K562 (cell line): Measurements from ENCODE around the gene NBPF14. TPM values are rescaled to one million over a fixed set of nuclear protein-coding genes. Genes with fewer than 3 reads are reported as not detected.

Experiments
- ATF6 ChIP-seq: sonication (generic); formaldehyde crosslinking; IDR thresholded peaks from 2 replicates; pipeline ENCODE4 v1.4.0; 2020; ENCODE audit warnings: mild to moderate bottlenecking, missing genetic modification reagents
- CBX3 ChIP-seq, 2 experiments: IDR thresholded peaks; 1 replicate in 1 of 2; 2 replicates in 1 of 2; pipeline ENCODE4 v1.6.1; 2012; ENCODE audit warnings: inconsistent platforms in 2 of 2, low read length in 2 of 2, borderline replicate concordance in 1 of 2, control low read depth in 1 of 2
- HDAC2 ChIP-seq: fragments of 450-650 bp; IDR thresholded peaks from 2 replicates; pipeline ENCODE4 v1.6.1; 2016; ENCODE audit warnings: mild to moderate bottlenecking
- JUNB ChIP-seq: fragments of 450-650 bp; formaldehyde crosslinking; conservative IDR thresholded peaks from 2 replicates; pipeline ENCODE4 v1.4.0; 2020; ENCODE audit warnings: mild to moderate bottlenecking
- NONO ChIP-seq, 2 experiments: fragments of 200-400 bp in 1 of 2; fragments of 450-650 bp in 1 of 2; formaldehyde crosslinking in 1 of 2; IDR thresholded peaks; 2 replicates each; pipeline ENCODE4 v1.6.1; 2017; ENCODE audit warnings: low read depth in 2 of 2, mild to moderate bottlenecking in 2 of 2, moderate library complexity in 2 of 2, low read length in 1 of 2
- NR2F6 ChIP-seq: fragments of 450-650 bp; formaldehyde crosslinking; IDR thresholded peaks from 2 replicates; pipeline ENCODE4 v1.4.0; 2020; ENCODE audit warnings: mild to moderate bottlenecking
- PYGO2 ChIP-seq: fragments of 450-650 bp; IDR thresholded peaks from 2 replicates; pipeline ENCODE4 v1.6.1; 2016; ENCODE audit warnings: mild to moderate bottlenecking, missing genetic modification characterization, moderate library complexity, missing compliant biosample characterization
- RFX7 ChIP-seq: fragments of 250-450 bp; sonication (Bioruptor Pico); IDR thresholded peaks from 2 replicates; pipeline ENCODE4 v1.5.1; 2021; ENCODE audit warnings: mild to moderate bottlenecking
- RREB1 ChIP-seq: fragments of 250-450 bp; sonication (Bioruptor Pico); IDR thresholded peaks from 2 replicates; pipeline ENCODE4 v1.4.0; 2020
- ZNF143 ChIP-seq: sonication (generic); formaldehyde crosslinking; IDR thresholded peaks from 2 replicates; pipeline ENCODE4 v1.9.0; 2022; ENCODE audit warnings: mild to moderate bottlenecking, missing genetic modification reagents
- ZNF146 ChIP-seq: IDR thresholded peaks from one replicate; pipeline ENCODE4 v1.6.1; 2018; ENCODE audit warnings: missing compliant biosample characterization; ENCODE audit not compliant: unreplicated experiment
- ZNF583 ChIP-seq: fragments of 250-450 bp; sonication (Bioruptor Pico); IDR thresholded peaks from 2 replicates; pipeline ENCODE4 v1.4.0; 2020
- polyA plus RNA-seq, 8 experiments: library from polyadenylated mRNA; depleted of rRNA in 4 of 8; stranded (reverse) in 5 of 8; unstranded in 3 of 8; fragments of >200 nt; fragmentation: Nextera tagmentation in 2 of 8; fragmentation: Illumina TruSeq in 1 of 8; extraction: Ambion mirVana in 2 of 8; extraction: Trizol in 1 of 8; gene quantifications; 2 replicates each; pipeline versions ENCODE4 v1.2.1 to v1.2.3, GENCODE V29; 2011 to 2014; ENCODE audit warnings: inconsistent platforms in 1 of 8, missing spikeins in 1 of 8
- total RNA-seq, 7 experiments: library from RNA; depleted of rRNA in 6 of 7; stranded (reverse); fragments of >200 nt in 6 of 7; fragmentation: Illumina TruSeq in 2 of 7; extraction: Trizol in 2 of 7; gene quantifications; 2 replicates each; pipeline versions ENCODE4 v1.2.1 to v1.2.3, GENCODE V29; 2011 to 2021; ENCODE audit warnings: low replicate concordance in 1 of 7
- TF ChIP-seq, protein P1 (sequence below): fragments of 450-650 bp; formaldehyde crosslinking; IDR thresholded peaks from 2 replicates; pipeline ENCODE4 v1.4.0; 2020; ENCODE audit warnings: mild to moderate bottlenecking
- TF ChIP-seq, protein P2 (sequence below): IDR thresholded peaks from 3 replicates; pipeline ENCODE4 v1.6.1; 2011; ENCODE audit warnings: borderline replicate concordance, mild to moderate bottlenecking; ENCODE audit not compliant: insufficient read length, insufficient read depth

The NBPF14 gene
- total and polyA plus RNA-seq, 9 of the 15 experiments (the other 6 are each of a cell fraction or from before 2014, with no cell fraction given): 0.99 to 10.6 (median 6.1) TPM

DNA sequence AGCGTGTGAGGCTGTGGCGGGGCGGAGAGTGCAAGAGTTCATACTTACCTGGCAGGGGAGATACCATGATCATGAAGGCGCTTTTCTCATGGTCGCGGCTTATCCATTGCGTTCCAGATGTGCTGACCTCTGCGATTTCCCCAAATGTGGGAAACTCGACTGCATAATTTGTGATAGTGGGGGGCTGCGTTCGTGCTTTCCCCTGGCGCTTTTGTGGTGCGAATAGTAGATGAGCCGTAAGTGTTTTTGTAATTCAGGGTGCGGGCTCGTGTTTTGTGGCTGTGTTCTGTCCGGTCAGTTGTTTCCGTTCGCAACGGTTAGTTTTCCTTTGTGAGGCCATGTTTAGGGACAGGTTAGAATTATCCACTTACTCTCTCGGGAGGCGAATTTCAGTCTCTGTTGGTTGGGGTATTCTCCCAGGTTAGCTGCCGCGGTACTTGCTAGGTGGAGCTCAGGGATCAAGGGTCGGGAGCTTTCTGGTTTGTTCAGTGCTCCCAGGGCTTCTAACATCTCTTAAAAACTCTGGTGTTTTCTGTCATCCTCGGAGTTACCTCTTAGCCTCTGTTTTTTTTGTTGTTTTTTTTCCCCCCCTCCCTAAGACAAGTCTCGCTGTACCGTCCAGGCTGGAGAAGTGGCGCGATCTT, 73.1 kb downstream of the NBPF14 start (continued):
- TF ChIP-seq PYGO2 (tag) (peak; percentile 89), NONO (IDR thresholded peaks at IDR 0.05; ENCODE audit: low read depth in 2 of 2, low read length in 1 of 2) (peak; percentile 94 to 97), RREB1 (CRISPR knock-in tag) (peak; percentile 91), JUNB (peak; percentile 81), ZNF146 (CRISPR knock-in tag) (peak; percentile 11), ZNF583 (peak; percentile 86), RFX7 (CRISPR knock-in tag) (peak; percentile 99), ZNF143 (CRISPR knock-in tag) (peak; percentile 75), ATF6 (CRISPR knock-in tag) (peak; percentile 68; the same call in 1 of the 2 replicates), CBX3 (IDR thresholded peaks at IDR 0.05; ENCODE audit: borderline replicate concordance in 1 of 2, low read length in 2 of 2) (peak in 1 of 2 experiments; percentile 75; a peak in 1 of 3 replicates), NR2F6 (CRISPR knock-in tag) (peak; percentile 100), HDAC2 (peak; percentile 60; the same call in 1 of the 2 replicates)
- TF ChIP-seq, protein P1, sequence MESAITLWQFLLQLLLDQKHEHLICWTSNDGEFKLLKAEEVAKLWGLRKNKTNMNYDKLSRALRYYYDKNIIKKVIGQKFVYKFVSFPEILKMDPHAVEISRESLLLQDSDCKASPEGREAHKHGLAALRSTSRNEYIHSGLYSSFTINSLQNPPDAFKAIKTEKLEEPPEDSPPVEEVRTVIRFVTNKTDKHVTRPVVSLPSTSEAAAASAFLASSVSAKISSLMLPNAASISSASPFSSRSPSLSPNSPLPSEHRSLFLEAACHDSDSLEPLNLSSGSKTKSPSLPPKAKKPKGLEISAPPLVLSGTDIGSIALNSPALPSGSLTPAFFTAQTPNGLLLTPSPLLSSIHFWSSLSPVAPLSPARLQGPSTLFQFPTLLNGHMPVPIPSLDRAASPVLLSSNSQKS (CRISPR knock-in tag): peak; percentile 97
- TF ChIP-seq, protein P2, sequence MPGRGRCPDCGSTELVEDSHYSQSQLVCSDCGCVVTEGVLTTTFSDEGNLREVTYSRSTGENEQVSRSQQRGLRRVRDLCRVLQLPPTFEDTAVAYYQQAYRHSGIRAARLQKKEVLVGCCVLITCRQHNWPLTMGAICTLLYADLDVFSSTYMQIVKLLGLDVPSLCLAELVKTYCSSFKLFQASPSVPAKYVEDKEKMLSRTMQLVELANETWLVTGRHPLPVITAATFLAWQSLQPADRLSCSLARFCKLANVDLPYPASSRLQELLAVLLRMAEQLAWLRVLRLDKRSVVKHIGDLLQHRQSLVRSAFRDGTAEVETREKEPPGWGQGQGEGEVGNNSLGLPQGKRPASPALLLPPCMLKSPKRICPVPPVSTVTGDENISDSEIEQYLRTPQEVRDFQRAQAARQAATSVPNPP: peak; percentile 30
